GM21447 (cell line): Measurements from ENCODE around the gene NT5C3A.
A peak's percentile ranks its signal among the peaks of the same experiment; 100 is the strongest.

Source experiments
- ATAC-seq: cut with Tn5 transposase; IDR thresholded peaks from one replicate; pipeline ENCODE4 v1.9.1; 2021; ENCODE audit not compliant: unreplicated experiment

The NT5C3A gene

DNA sequence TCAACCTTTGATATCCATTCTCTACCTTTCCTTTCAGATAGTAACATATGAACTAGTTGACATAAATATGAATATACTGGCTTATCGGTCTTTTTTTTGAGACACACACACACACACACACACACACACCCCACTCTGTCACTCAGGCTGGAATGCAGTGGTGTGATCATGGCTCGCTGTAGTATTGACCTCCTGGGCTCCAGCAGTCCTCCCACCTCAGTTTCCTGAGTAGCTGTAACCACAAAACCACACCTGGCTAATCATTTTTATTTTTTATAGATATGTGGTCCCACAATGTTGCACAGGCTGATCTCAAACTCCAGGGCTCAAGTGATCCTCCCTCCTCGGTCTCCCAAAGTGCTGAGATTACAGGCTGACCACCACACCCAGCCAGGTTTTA lies 14.2 kb upstream of the NT5C3A start:
- ATAC-seq, result peak; percentile 84

DNA sequence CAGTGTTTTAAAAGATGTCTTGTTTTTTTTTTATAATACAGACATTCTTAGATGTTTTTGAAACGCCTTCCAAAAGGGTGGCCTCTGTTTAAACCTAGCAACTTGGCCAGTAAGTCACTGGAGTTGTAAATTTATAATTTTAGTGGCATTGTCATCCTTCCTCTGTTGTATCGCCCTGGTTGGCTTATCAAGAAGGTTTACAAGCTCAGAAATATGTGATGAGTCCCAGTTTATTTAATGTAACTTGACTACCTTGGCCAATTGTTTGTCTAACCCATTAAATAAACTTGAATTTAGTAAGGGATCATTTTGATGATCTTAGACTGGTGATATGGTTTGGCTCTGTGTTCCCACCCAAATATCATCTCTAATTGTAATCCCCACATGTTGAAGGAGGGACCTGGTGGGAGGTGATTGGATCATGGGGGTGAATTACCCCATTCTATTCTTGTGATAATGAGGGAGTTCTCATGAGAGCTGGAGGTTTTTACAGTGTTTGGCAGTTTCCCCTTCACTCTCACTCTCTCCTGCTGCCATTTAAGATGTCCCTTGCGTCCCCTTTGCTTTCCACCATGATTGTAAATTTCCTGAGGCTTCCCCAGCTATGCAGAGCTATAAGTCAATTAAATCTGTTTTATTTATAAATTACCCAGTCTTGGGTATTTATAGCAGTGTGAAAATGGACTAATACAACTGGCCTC lies 13.4 kb upstream of the NT5C3A start:
- ATAC-seq, result no peak

DNA sequence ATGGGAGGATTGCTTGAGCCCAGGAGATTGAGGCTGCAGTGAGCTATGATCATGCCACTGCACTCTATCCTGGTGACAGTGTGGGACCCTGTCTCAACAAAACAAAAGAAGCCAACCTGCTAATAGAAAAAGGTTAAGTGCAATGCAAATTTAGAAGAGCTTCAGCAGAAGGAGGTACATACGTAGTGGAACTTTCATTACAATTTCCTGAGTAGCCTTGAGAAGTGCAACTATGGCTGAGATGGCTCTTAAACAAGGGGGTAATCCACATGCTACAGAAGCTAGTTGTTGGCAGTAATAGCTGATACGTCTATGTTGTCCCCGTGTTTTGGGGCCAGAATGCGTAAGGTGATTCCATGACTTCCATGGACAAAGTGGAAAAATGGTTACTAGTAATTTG lies 10.7 kb upstream of the NT5C3A start:
- no peak for ATAC-seq

DNA sequence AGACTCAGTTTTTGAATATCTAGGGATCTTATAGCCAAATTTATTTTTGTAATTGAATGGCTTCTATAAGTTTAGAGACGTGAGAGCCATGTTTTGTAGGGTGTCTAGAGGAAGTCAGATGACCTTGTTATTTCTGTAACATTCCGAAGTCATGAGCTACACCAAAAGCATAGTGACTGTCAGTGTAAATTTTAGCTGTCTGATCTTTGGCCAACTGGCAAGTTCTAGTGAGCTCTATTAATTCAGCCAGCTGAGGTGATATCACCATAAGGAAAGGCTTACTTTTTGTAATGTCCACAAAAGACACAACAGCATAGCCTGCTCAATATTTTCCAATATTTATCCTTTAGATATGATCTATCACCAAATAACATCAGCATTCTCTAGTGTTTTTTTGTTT lies 9.9 kb upstream of the NT5C3A start:
- no peak for ATAC-seq

DNA sequence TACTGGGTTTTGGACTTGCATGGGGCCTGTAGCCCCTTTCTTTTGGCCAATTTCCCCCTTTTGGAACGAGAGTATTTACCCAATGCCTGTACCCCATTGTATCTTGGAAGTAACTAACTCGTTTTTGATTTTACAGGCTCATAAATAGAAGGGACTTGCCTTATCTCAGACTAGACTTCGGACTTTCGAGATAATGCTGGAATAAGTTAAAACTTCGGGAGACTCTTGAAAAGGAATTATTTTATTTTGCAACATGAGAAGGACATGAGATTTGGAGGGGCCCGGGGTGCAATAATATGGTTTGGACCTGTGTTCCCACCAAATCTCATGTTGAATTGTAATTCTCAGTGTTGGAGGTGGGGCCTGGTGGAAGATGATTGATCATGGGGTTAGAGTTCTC lies 8.3 kb upstream of the NT5C3A start:
- no peak for ATAC-seq

DNA sequence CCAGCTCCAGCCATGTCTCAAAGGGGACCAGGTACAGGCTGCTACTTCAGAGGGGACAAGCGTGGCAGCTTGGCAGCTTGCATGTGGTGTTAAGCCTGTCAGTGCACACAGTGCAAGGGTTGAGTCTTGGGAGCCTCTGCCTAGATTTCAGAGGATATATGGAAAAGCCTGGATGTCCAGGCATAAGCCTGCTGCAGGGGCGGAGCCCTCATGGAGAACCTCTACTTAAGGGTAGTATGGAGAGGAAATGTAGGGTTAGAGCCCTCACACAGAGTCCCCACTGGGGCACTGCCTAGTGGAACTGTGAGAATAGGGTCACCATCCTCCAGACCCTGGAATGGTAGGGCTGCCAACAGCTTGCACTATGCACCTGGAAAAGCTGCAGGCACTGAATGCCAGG lies 7.7 kb upstream of the NT5C3A start:
- ATAC-seq, result no peak

DNA sequence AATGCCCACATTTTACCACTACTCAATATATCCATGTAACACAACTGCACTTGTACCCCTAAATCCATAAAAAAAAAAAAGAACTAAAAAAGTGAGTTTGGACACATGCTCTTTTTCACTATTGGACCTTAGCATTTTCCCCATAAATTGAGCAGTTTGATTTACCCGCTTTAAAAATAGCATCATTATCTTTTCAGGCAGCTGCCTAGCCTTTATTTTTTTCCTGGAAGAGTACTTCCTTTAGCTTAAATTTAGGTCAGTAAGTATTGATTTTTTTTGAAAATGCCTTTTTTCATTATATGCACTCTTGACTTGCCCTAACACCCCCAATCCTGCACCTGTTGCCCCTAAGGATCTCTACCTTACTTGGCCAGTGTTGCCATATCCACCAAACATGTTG lies 5.3 kb upstream of the NT5C3A start:
- ATAC-seq, result no peak

DNA sequence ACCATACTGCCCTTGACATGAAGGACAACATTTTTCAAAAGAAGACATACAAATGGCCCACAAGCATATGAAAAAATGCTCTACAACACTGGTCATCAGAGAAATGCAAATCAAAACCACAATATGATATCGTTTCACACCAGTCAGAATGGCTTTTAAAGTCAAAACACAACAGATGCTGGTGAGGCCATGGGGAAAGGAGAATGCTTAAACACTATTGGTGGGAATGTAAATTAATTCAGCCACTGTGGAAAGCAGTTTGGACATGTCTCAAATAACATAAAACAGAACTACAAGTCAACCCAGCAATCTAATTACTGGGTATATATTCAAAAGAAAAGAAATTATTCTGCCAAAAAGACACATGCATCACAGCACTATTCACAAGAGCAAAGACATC lies 4.2 kb upstream of the NT5C3A start:
- ATAC-seq, result no peak

DNA sequence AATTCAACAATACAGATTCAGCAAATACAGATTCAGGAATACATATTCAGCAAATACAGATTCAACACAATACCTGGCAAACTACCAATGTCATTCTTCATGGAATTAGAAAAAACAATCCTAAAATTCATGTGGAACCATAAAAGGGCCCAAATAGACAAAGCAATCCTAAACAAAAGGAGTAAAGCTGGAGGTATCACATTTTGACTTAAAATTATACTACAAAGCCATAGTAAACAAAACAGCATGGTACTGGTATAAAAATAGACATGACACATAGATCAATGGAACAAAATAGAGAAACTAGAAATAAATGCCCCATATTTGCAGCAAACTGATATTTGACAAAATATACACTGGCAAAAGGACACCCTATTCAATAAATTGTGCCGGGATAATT lies 3.4 kb upstream of the NT5C3A start:
- no peak for ATAC-seq

DNA sequence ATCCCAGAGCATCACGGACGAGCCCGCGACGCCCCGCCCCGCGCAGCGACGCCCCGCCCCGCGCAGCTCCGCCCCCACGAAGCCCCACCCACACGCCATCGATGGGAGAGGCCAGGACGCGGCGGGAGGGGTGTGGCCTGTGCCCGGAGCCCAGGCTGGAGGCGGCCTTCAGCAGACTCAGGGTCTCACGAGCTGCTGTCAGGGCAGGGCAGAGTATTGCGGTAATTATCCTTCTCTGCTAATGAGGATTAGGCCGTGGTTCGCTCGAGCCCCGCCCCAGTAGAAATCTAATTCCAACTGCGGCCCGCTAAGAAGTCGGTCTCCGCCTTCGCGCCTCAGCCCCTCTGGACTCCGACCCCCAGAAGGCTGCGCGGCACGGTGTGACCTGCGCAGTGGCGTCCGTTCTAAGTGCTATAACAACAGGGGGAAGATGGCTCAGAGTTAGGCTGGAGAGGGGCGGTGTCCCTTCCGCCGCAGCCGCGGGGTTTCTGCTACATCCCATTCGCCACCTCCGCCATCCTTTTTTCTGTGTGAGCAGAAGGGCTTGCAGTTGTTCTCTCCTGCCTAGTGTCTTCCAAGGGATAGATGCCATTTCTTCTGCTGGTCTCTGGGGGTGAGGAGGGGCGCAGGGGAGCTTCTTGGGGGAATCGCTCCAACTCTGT lies 337 bp upstream of the NT5C3A start:
- peak; percentile 94 for ATAC-seq

DNA sequence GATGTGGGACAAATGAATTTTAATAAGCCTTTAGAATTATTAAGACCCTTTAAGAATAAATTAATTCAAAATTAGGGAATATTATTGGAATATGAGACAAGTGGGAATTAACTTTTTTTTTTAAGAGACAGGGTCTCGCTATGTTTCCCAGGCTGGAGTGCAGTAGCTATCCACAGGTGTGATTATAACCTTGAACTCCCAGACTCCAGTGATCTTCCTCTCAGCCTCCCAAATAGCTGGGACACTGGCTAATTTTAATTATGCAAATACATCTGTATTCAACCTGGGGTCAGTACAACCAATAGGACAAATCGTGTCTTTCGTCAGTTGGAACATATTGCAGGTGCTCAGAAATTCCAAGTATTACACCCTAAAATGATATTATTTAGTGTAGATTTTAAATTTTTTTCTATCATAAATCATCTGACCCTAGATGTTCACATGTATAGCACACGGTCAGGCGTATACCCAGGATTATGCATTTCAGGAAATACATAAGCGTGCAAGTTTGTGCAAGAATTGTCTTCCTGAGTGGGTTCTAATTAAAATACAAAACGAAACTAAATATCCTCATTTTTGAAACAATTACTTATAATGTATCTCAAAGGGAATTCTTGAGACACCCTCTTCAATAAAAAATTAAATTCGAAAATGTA lies 1.2 kb downstream of the NT5C3A start:
- ATAC-seq, result no peak

DNA sequence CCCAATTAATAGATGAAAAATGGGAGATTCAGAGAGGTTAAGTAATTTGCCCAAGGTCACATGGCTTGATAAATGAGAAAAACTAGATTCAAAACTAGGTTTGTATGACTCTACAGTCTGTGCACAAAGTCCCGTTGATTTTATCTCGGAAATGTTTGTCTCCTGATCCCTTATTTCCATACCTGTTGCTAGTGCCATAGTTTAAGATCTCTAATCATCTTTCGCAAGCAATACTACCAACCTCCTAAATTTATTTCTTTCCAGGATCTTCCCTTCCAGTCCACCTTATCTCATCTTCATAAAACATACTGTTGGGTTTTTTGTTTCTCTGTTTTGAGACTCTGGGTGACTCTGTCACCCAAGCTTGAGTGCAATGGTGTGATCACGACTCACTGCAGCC lies 2.9 kb downstream of the NT5C3A start:
- ATAC-seq, result no peak

DNA sequence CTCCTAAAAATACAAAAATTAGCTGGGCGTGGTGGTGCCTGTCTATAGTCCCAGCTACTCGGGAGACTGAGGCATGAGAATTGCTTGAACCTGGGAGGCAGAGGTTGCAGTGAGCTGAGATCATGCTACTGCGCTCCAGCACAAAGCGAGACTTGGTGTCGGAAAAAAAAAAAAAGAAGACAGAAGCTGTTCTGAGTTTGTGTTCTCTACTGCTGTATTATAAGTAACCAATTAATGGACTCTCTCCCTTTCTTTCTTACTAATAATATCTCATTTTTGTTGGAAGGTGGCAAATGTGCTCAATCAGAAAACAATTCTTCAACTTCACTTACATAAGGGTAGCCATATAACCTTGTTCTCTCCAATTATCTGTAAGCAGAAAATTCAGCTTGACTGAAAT lies 7.4 kb downstream of the NT5C3A start:
- no peak for ATAC-seq

DNA sequence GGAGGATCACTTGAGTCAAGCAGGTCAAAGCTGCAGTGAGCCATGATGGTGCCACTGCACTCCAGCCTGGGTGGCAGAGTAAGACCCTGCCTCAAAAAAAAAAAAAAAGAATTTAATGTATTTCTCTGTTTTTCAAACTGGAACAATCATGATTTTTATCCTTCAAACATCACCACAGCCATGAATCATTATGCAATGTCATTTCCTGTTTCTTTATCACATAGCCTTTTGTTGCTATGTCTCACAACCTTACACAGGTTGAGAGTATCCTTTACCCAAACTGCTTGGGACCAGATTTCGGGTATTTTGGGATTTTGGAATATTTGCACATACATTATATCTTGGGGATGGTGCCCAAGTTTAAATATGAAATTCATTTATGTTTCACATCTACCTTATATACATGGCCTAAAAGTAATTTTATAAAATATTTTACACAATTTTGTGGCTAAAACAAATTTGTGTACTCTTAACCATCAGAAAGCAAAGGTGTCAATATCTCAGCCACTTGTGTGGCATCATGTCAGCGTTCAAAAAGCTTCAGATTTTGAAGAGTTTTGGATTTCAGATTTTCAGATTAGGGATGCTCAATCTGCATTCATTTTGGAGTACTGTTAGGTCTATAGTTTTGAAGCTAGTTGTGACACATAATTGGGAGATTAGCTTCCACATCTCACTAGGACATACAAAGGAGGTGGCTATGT lies 8.2 kb downstream of the NT5C3A start:
- no peak for ATAC-seq

DNA sequence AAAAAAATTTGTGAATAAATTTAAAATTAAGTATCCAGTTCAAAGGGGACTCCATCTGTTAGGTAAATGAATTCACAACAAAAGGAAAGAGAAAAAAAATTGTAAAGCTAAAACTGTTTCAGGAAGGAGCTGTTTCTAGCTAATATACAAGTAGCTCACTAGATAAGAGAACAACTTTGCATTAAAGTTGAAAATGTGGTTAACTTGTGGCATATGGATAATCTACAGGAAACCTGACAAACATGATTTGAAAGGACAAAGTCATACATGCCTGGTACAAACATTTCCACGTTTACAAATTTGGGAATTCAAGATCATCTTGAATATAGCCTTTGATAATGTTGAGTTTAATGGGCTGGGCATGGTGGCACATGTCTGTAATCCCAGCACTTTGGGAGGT lies 8.9 kb downstream of the NT5C3A start:
- ATAC-seq, result no peak

DNA sequence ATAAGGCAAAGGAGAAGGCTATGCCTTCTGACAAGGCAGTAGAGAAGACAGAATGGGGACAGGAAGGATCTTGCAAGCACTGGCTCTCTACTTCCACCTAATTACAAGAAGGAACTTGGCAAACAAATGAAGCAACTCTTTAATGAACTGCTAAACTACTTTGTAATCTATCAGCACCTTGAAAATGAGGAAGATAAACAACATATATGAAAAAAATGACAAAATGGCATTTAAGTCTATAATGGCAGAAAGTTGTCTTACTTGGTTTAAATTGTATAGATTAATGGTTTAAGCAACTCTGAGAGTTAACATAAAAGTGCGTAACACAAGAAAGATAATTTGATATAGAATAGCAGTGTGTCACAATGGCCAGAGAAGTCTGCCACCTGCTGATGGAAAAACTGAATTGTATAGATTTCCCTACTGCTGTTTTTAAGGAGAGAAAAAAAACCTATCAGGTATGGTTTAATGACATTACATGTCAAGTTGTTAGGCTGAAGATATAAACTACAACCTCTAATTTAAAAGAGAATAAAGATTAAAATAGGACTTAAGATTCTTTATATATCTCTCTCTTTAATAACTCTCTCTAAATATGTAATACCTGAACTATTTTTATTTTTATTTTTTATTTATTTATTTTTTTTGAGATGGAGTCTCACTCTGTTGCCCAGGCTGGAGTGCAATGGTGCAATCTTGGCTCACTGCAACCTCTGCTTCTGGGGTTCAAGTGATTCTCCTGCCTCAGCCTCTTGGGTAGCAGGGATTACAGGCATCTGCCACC lies 11.8 kb downstream of the NT5C3A start:
- ATAC-seq, result peak; percentile 34

DNA sequence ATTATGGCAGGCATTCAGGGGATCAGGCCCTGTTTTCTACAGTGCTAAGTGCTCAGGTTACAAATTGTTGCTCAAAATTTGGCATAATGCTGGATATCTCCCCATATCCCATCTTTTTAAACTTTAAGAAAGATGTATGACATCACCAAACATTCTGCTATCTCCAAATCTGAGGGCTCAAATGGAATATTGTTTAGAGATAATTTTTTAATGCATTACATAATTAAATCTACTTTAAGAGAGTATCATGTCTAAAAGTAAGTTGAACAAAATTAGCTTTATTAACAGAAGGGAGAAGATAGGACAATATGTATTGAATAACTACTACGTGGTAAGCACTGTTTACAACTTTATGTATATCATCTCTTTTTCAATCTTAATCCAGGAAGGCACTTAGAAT lies 13.9 kb downstream of the NT5C3A start:
- no peak for ATAC-seq

DNA sequence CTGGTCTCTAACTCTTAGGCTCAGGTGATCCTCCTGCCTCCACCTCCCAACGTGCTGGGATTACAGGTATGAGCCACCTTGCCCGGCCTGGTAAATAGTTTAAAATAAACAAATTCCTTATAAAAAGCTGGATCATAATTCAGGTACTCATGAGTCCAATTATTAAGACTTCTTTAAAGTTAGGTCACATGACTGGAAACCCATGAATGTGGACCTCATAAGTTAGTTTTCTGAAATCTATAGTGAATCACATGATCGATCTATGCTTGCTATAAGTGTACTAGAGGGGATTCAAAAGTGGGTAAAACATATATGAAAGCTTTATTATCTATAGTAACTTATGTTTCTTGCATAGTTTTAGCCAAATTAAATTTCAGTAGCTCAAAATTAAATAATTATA lies 14.3 kb downstream of the NT5C3A start:
- no peak for ATAC-seq

DNA sequence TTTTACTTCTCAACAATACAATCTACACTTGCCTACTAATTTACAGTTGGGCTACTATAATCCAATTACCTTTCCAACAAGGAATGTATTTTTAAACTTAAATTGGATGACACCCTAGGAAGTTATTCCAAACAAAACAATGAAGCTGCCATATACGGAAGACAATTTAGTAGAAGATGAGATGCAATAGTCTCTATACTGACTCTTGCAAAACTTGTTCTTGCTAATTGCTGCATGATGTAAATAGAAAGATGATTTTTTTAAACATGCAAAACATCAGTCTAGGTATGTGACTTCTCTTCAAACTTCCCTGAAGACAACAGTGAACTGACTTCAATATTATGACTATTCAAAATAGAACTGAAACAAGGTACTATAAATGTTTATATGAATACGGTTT lies 17.6 kb downstream of the NT5C3A start:
- ATAC-seq, result peak; percentile 31

DNA sequence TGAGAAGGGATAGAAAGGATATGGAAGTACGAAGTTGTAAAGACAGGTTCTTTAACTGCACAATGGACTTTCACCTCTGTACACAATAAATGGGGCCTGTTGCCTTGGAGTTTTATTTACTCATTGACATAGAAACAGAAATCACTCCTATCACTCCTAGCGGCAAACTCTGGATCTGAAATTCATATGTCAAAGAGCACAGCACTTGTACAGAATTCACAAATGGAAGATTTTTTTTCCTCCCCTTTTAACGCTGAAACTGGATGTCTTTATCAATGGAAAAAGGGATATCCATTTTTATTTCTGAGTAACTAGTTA lies 18.2 kb downstream of the NT5C3A start:
- ATAC-seq, result no peak
